H9 (cell line): Measurements from ENCODE around the gene RORB. TPM values are rescaled to one million over a fixed set of nuclear protein-coding genes. Genes with fewer than 3 reads are reported as not detected.

Experiments used
- DNase-seq: peaks from one replicate; pipeline ENCODE4 v3.0.0-alpha.2; 2017
- H2AFZ ChIP-seq: one replicate; pipeline ENCODE4 v1.6.1; 2013; ENCODE audit warnings: mild to moderate bottlenecking, low read length, control low read depth, moderate library complexity
- H2AK5ac ChIP-seq: 2 replicates; pipeline ENCODE4 v1.6.1; 2013; ENCODE audit warnings: low read length, control low read depth, mixed read lengths; ENCODE audit not compliant: insufficient read length
- H2BK120ac ChIP-seq: one replicate; pipeline ENCODE4 v1.6.1; 2013; ENCODE audit warnings: low read depth, mild to moderate bottlenecking, low read length, control low read depth, inconsistent platforms; ENCODE audit not compliant: poor library complexity, severe bottlenecking
- H2BK12ac ChIP-seq: 2 replicates; pipeline ENCODE4 v1.6.1; 2013; ENCODE audit warnings: low read length, control low read depth, mixed read lengths, low read depth; ENCODE audit not compliant: insufficient read length
- H2BK15ac ChIP-seq: 2 replicates; pipeline ENCODE4 v1.6.1; 2013; ENCODE audit warnings: low read depth, low read length, control low read depth
- H2BK20ac ChIP-seq: one replicate; pipeline ENCODE4 v1.6.1; 2013; ENCODE audit warnings: low read depth, mild to moderate bottlenecking, low read length, control low read depth, inconsistent platforms; ENCODE audit not compliant: poor library complexity, severe bottlenecking
- H2BK5ac ChIP-seq: 2 replicates; pipeline ENCODE4 v1.6.1; 2013; ENCODE audit warnings: low read length, control low read depth, mixed read lengths; ENCODE audit not compliant: insufficient read length
- H3K14ac ChIP-seq: 2 replicates; pipeline ENCODE4 v1.6.1; 2013; ENCODE audit warnings: low read length, control low read depth; ENCODE audit not compliant: insufficient read depth
- H3K18ac ChIP-seq: 2 replicates; pipeline ENCODE4 v1.6.1; 2013; ENCODE audit warnings: low read depth, mild to moderate bottlenecking, mixed read lengths, low read length, control low read depth; ENCODE audit not compliant: insufficient read length
- H3K23ac ChIP-seq: 2 replicates; pipeline ENCODE4 v1.6.1; 2013; ENCODE audit warnings: low read length, control low read depth, mixed read lengths, low read depth; ENCODE audit not compliant: insufficient read length
- H3K23me2 ChIP-seq: 2 replicates; pipeline ENCODE4 v1.6.1; 2013; ENCODE audit warnings: low read depth, mild to moderate bottlenecking, mixed read lengths, low read length, control low read depth; ENCODE audit not compliant: insufficient read length, poor library complexity, severe bottlenecking
- H3K27ac ChIP-seq: 2 replicates; pipeline ENCODE4 v1.5.1; 2013; ENCODE audit warnings: low read length, control low read depth, mixed read lengths, low read depth; ENCODE audit not compliant: insufficient read length
- H3K27me3 ChIP-seq: 2 replicates; pipeline ENCODE4 v1.6.1; 2013; ENCODE audit warnings: low read length, control low read depth, inconsistent platforms; ENCODE audit not compliant: insufficient read depth
- H3K4ac ChIP-seq: 2 replicates; pipeline ENCODE4 v1.6.1; 2013; ENCODE audit warnings: low read depth, mild to moderate bottlenecking, control low read depth, inconsistent platforms, low read length, moderate library complexity
- H3K4me1 ChIP-seq: 2 replicates; pipeline ENCODE4 v1.6.1; 2013; ENCODE audit warnings: low read length, control low read depth, inconsistent platforms; ENCODE audit not compliant: insufficient read depth
- H3K4me2 ChIP-seq: 2 replicates; pipeline ENCODE4 v1.6.1; 2013; ENCODE audit warnings: low read length, control low read depth, mixed read lengths; ENCODE audit not compliant: insufficient read length, insufficient read depth
- H3K56ac ChIP-seq: 2 replicates; pipeline ENCODE4 v1.6.1; 2013; ENCODE audit warnings: low read depth, mild to moderate bottlenecking, mixed read lengths, low read length, control low read depth; ENCODE audit not compliant: insufficient read length
- H3K79me1 ChIP-seq: 2 replicates; pipeline ENCODE4 v1.6.1; 2013; ENCODE audit warnings: low read depth, mild to moderate bottlenecking, moderate library complexity, low read length, control low read depth, inconsistent platforms; ENCODE audit not compliant: insufficient read depth, poor library complexity, severe bottlenecking
- H3K79me2 ChIP-seq: 2 replicates; pipeline ENCODE4 v1.6.1; 2013; ENCODE audit warnings: low read length, control low read depth, inconsistent platforms; ENCODE audit not compliant: insufficient read depth
- H3K9ac ChIP-seq: 2 replicates; pipeline ENCODE4 v1.6.1; 2013; ENCODE audit warnings: low read length, control low read depth, mixed read lengths; ENCODE audit not compliant: insufficient read length; ENCODE audit errors: extremely low read depth
- H3K9me3 ChIP-seq: one replicate; pipeline ENCODE4 v1.6.1; 2013; ENCODE audit warnings: low read depth, low read length, inconsistent platforms; ENCODE audit not compliant: control insufficient read depth
- H3T11ph ChIP-seq: one replicate; pipeline ENCODE4 v1.6.1; 2013; ENCODE audit warnings: mild to moderate bottlenecking, low read length, control low read depth, inconsistent platforms
- H4K20me1 ChIP-seq: one replicate; pipeline ENCODE4 v1.6.1; 2013; ENCODE audit not compliant: control insufficient read depth, insufficient read length, insufficient read depth
- H4K5ac ChIP-seq: 2 replicates; pipeline ENCODE4 v1.6.1; 2013; ENCODE audit warnings: low read depth, mild to moderate bottlenecking, mixed read lengths, low read length, control low read depth; ENCODE audit not compliant: insufficient read length
- H4K8ac ChIP-seq: replicated peaks from 2 replicates; pipeline ENCODE4 v1.6.1; 2013; ENCODE audit warnings: low read length, control low read depth, mixed read lengths, low read depth; ENCODE audit not compliant: insufficient read length
- H4K91ac ChIP-seq: 2 replicates; pipeline ENCODE4 v1.6.1; 2013; ENCODE audit warnings: low read depth, mild to moderate bottlenecking, moderate library complexity, mixed read lengths, low read length, control low read depth; ENCODE audit not compliant: insufficient read length
- H3K27ac Mint-ChIP-seq, 3 experiments: 2 replicates in 2 of 3; 3 replicates in 1 of 3; pipeline ENCODE4 v1.8.0; 2020 to 2021; ENCODE audit warnings: mixed read lengths in 3 of 3, mild to moderate bottlenecking in 1 of 3, moderate library complexity in 1 of 3
- H3K27me3 Mint-ChIP-seq: 2 replicates; pipeline ENCODE4 v1.8.0; 2021; ENCODE audit warnings: low read depth, mild to moderate bottlenecking, moderate library complexity, mixed read lengths
- H3K36me3 Mint-ChIP-seq, 3 experiments: 2 replicates in 2 of 3; 3 replicates in 1 of 3; pipeline ENCODE4 v1.8.0; 2020 to 2021; ENCODE audit warnings: low read depth in 3 of 3, mixed read lengths in 3 of 3; ENCODE audit not compliant: insufficient read depth in 1 of 3
- H3K4me1 Mint-ChIP-seq, 2 experiments: 2 replicates each; pipeline ENCODE4 v1.8.0; 2020; ENCODE audit warnings: mixed read lengths in 2 of 2
- H3K4me3 Mint-ChIP-seq, 2 experiments: 2 replicates in 1 of 2; 3 replicates in 1 of 2; pipeline ENCODE4 v1.8.0; 2020 to 2021; ENCODE audit warnings: mild to moderate bottlenecking in 2 of 2, mixed read lengths in 2 of 2, moderate library complexity in 1 of 2
- H3K9me3 Mint-ChIP-seq, 2 experiments: 2 replicates in 1 of 2; 3 replicates in 1 of 2; pipeline ENCODE4 v1.8.0; 2020; ENCODE audit warnings: mild to moderate bottlenecking in 2 of 2, mixed read lengths in 2 of 2, moderate library complexity in 1 of 2
- WGBS: extraction: QIAGEN DNeasy Blood & Tissue Kit; methylation state at CpG from one replicate; pipeline ENCODE4 v1.1.7; 2013; ENCODE audit warnings: missing lambda C conversion rate, low lambda C conversion rate, mixed read lengths; ENCODE audit not compliant: insufficient read length; ENCODE audit errors: extremely low coverage; 5-methylcytosine and 5-hydroxymethylcytosine counted together
- total RNA-seq: library from RNA; stranded (reverse); gene quantifications from 2 replicates; pipeline ENCODE4 v1.2.1, GENCODE V29; 2021
- TF ChIP-seq, protein P1 (sequence below): fragments of 200-600 bp; sonication (generic); conservative IDR thresholded peaks from 3 replicates; pipeline ENCODE4 v1.8.0; 2021; ENCODE audit warnings: antibody characterized with exemption, mild to moderate bottlenecking

Gene RORB
- total RNA-seq, 1 experiment from 2014 or later: 0.31 TPM

DNA sequence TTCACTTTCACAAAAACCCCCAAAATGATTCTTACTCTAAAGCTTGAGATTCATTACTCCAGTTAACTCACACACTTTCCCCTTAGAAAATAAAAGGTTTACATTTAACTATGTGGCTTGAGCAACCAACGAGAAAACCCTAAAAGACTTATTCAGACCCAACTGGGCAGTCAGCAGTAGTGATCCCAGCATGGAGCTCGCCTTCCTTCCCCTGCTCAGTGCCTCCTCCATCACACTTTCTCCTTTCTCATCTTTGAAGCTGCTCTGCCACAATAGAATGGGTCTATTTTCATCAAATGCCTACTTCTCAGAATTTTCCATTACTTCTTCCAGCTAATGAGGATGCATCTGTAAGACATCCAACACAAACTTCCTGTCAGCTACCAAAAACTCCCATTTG, 29.1 kb downstream of the RORB start:
- Histone ChIP-seq H3K4me2 (no peak overlapping the region), H3K14ac (no peak overlapping the region), H2BK20ac (no peak overlapping the region), H3K56ac (no peak overlapping the region), H3K9me3 (no peaks in the 10 kb centered on the region), H2AK5ac (no peak overlapping the region), H4K91ac (no peak overlapping the region), H3K23ac (no peak overlapping the region), H3T11ph (no peak overlapping the region), H3K27me3 (no peaks in the 10 kb centered on the region), H3K23me2 (no peaks in the 10 kb centered on the region), H4K5ac (no peak overlapping the region), H3K27ac (peak overlapping the region; percentile 30), H4K20me1 (no peaks in the 10 kb centered on the region), H3K18ac (no peak overlapping the region), H4K8ac (no peak overlapping the region), H3K79me2 (no peaks in the 10 kb centered on the region), H3K4ac (no peak overlapping the region), H2BK5ac (no peak overlapping the region), H3K4me1 (peaks cover 3% of the 10 kb centered on the region; the same call in 1 of the 2 replicates), H2AFZ (no peak overlapping the region), H2BK15ac (no peak overlapping the region), H3K9ac (no peak overlapping the region), H3K79me1 (no peaks in the 10 kb centered on the region), H2BK120ac (no peak overlapping the region), H2BK12ac (no peak overlapping the region)
- peaks cover 27 to 32% of the 10 kb centered on the region in 2 experiments for H3K4me1 Mint-ChIP-seq
- H3K4me3 Mint-ChIP-seq: peak overlapping the region in 1 of 2 experiments; percentile 1; a peak in 1 of 5 replicates
- WGBS: no CpG with 5 or more reads among the region's 2 CpGs
- H3K27ac Mint-ChIP-seq: peak overlapping the region; percentile 46 to 95 (median 50)
- no peak for DNase-seq
- TF ChIP-seq, protein P1, sequence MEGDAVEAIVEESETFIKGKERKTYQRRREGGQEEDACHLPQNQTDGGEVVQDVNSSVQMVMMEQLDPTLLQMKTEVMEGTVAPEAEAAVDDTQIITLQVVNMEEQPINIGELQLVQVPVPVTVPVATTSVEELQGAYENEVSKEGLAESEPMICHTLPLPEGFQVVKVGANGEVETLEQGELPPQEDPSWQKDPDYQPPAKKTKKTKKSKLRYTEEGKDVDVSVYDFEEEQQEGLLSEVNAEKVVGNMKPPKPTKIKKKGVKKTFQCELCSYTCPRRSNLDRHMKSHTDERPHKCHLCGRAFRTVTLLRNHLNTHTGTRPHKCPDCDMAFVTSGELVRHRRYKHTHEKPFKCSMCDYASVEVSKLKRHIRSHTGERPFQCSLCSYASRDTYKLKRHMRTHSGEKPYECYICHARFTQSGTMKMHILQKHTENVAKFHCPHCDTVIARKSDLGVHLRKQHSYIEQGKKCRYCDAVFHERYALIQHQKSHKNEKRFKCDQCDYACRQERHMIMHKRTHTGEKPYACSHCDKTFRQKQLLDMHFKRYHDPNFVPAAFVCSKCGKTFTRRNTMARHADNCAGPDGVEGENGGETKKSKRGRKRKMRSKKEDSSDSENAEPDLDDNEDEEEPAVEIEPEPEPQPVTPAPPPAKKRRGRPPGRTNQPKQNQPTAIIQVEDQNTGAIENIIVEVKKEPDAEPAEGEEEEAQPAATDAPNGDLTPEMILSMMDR: no peak
- H3K36me3 Mint-ChIP-seq: no peaks in the 10 kb centered on the region
- H3K9me3 Mint-ChIP-seq: no peaks in the 10 kb centered on the region
- no peaks in the 10 kb centered on the region for H3K27me3 Mint-ChIP-seq
